ENCODE results near the gene ELMOD3.

The ELMOD3 gene

GRCh38 chr2:85387754-85388153, 33.2 kb downstream of the ELMOD3 start:
- TF ChIP-seq CTCF (conservative IDR thresholded peaks at IDR 0.05), result no peak

GRCh38 chr2:85388878-85389538, 34.4 kb downstream of the ELMOD3 start:
- H3K27ac ChIP-seq, result no peak overlapping the region
- TF ChIP-seq CTCF (conservative IDR thresholded peaks at IDR 0.05), result no peak

More at GRCh38 chr2:85387754-85388153, 33.2 kb downstream of the ELMOD3 start:
- no peak overlapping the region for H3K27ac ChIP-seq

- TF ChIP-seq CTCF (conservative IDR thresholded peaks at IDR 0.05), result peak; percentile 2
Measured at GRCh38 chr2:85390941-85391669, 36.5 kb downstream of the ELMOD3 start.

GRCh38 chr2:85393836-85394235, 39.3 kb downstream of the ELMOD3 start:
- H3K27ac ChIP-seq, result peak overlapping the region; percentile 99
- TF ChIP-seq CTCF (conservative IDR thresholded peaks at IDR 0.05), result no peak

More at GRCh38 chr2:85390941-85391669, 36.5 kb downstream of the ELMOD3 start:
- H3K27ac ChIP-seq, result no peak overlapping the region

GRCh38 chr2:85394261-85394681, 39.7 kb downstream of the ELMOD3 start:
- TF ChIP-seq CTCF (conservative IDR thresholded peaks at IDR 0.05), result no peak
- peak overlapping the region; percentile 99 for H3K27ac ChIP-seq

GRCh38 chr2:85394976-85395375, 40.4 kb downstream of the ELMOD3 start:
- H3K27ac ChIP-seq, result peak overlapping the region; percentile 99
- TF ChIP-seq CTCF (conservative IDR thresholded peaks at IDR 0.05), result no peak

- H3K27ac ChIP-seq, result peak overlapping the region; percentile 99
- no peak for TF ChIP-seq CTCF (conservative IDR thresholded peaks at IDR 0.05)
Measured at GRCh38 chr2:85395912-85396475, 41.4 kb downstream of the ELMOD3 start.
